ENCODE measurements around the gene SNX3. TPM values are rescaled to one million over a fixed set of nuclear protein-coding genes. Genes with fewer than 3 reads are reported as not detected.

Gene SNX3
- total RNA-seq, 6 donors from 2014 or later: 46.1 to 173 (median 109) TPM

DNA sequence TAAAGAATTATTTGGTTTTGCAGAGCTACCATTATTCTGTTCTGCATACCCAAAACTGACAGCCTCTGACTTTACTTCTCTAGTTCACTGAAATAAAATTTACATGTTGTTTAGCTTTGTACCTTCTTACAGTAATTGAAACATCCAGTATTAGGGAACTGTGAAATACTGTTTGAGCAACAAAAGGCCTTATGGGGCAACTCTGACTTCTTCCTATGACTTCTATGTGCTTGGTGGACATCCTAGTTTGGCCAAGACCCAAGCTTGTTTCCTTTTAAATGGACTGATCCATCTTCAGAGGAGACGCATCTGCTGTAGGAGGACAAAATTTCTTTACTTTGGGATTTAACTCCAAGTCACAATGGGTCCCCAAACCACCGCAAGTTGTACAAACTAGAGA lies 50.3 kb downstream of the SNX3 start:
- DNase-seq: no peak
- no peak for ATAC-seq (ENCODE audit: low FRiP score in 2 of 2)
- Histone ChIP-seq H3K4me3 (no peak overlapping the region), H3K27ac (peak overlapping the region in 2 of 4 donors; percentile 29 to 49), H3K36me3 (peaks cover 0 to 46% (median 5%) of the 10 kb centered on the region in 4 donors), H3K9me3 (no peaks in the 10 kb centered on the region), H3K4me1 (peaks cover 0 to 12% (median 3%) of the 10 kb centered on the region in 4 donors), H3K27me3 (no peaks in the 10 kb centered on the region)
- TF ChIP-seq EP300 (IDR thresholded peaks at IDR 0.05) (no peak), POLR2AphosphoS5 (IDR thresholded peaks at IDR 0.05) (no peak), POLR2A (IDR thresholded peaks at IDR 0.05) (no peak)
- TF ChIP-seq, protein P1, sequence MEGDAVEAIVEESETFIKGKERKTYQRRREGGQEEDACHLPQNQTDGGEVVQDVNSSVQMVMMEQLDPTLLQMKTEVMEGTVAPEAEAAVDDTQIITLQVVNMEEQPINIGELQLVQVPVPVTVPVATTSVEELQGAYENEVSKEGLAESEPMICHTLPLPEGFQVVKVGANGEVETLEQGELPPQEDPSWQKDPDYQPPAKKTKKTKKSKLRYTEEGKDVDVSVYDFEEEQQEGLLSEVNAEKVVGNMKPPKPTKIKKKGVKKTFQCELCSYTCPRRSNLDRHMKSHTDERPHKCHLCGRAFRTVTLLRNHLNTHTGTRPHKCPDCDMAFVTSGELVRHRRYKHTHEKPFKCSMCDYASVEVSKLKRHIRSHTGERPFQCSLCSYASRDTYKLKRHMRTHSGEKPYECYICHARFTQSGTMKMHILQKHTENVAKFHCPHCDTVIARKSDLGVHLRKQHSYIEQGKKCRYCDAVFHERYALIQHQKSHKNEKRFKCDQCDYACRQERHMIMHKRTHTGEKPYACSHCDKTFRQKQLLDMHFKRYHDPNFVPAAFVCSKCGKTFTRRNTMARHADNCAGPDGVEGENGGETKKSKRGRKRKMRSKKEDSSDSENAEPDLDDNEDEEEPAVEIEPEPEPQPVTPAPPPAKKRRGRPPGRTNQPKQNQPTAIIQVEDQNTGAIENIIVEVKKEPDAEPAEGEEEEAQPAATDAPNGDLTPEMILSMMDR (IDR thresholded peaks at IDR 0.05): no peak
- WGBS, 2 donors: 85 to 93% methylated on average over 2 of the region's 2 CpGs

DNA sequence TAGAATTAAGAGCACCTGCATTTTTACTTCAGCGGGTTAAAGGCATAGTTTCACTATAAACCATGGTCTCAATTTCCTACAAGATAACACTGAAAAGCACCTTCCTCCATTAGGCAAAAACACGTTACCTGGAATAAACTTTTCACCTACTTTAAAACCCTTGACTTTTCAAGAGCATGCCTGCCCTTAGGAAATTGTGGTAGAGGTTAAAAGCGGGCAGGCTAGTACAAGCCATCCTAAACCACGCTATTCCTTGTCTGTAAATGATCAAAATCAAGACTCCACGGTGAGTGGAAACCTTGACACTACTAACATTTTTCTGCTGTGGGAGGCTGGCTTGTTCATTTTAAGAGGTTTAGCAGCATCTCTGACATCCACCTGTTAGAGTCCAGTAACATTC lies 51.1 kb downstream of the SNX3 start:
- Histone ChIP-seq H3K9me3 (no peaks in the 10 kb centered on the region), H3K27ac (peak overlapping the region in 2 of 4 donors; percentile 29 to 49), H3K36me3 (peaks cover 0 to 42% (median 4%) of the 10 kb centered on the region in 4 donors), H3K4me3 (no peak overlapping the region), H3K27me3 (no peaks in the 10 kb centered on the region), H3K4me1 (peaks cover 0 to 12% (median 3%) of the 10 kb centered on the region in 4 donors)
- TF ChIP-seq POLR2AphosphoS5 (IDR thresholded peaks at IDR 0.05): no peak
- TF ChIP-seq, protein P1 (IDR thresholded peaks at IDR 0.05): no peak
- no peak for TF ChIP-seq POLR2A (IDR thresholded peaks at IDR 0.05)
- WGBS, 2 donors: 65 to 79% methylated on average over 5 of the region's 5 CpGs
- DNase-seq (no peak), ATAC-seq (ENCODE audit: low FRiP score in 2 of 2) (no peak)

DNA sequence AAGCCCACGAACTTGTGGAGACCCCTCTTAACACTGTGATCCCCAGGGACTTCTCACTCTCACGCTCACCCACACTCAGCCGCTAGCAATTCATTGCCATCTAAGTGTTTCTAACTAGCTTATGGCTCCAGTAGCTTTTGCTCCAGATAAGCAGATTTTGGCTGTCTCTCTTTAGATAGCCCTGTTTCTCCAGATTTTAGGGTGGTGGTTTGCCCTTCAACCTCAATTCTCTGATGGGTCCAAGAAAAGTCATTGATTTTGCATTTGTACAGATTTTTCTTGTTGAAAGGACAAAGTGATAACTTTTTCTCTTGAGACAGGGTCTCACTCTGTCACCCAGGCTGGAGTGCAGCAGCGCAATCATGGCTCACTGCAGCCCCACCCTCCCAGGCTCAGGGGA lies 53.8 kb downstream of the SNX3 start:
- Histone ChIP-seq H3K9me3 (no peaks in the 10 kb centered on the region), H3K4me1 (peaks cover 0 to 12% (median 3%) of the 10 kb centered on the region in 4 donors), H3K36me3 (peaks cover 0 to 25% (median 3%) of the 10 kb centered on the region in 4 donors), H3K4me3 (no peak overlapping the region), H3K27me3 (no peaks in the 10 kb centered on the region), H3K27ac (no peak overlapping the region)
- 94 to 97% methylated on average over 4 of the region's 4 CpGs for WGBS, 2 donors
- TF ChIP-seq, protein P1 (IDR thresholded peaks at IDR 0.05): no peak
- TF ChIP-seq POLR2A (IDR thresholded peaks at IDR 0.05) (no peak), EP300 (IDR thresholded peaks at IDR 0.05) (no peak), POLR2AphosphoS5 (IDR thresholded peaks at IDR 0.05) (no peak)
- DNase-seq: no peak
- no peak for ATAC-seq (ENCODE audit: low FRiP score in 2 of 2)

DNA sequence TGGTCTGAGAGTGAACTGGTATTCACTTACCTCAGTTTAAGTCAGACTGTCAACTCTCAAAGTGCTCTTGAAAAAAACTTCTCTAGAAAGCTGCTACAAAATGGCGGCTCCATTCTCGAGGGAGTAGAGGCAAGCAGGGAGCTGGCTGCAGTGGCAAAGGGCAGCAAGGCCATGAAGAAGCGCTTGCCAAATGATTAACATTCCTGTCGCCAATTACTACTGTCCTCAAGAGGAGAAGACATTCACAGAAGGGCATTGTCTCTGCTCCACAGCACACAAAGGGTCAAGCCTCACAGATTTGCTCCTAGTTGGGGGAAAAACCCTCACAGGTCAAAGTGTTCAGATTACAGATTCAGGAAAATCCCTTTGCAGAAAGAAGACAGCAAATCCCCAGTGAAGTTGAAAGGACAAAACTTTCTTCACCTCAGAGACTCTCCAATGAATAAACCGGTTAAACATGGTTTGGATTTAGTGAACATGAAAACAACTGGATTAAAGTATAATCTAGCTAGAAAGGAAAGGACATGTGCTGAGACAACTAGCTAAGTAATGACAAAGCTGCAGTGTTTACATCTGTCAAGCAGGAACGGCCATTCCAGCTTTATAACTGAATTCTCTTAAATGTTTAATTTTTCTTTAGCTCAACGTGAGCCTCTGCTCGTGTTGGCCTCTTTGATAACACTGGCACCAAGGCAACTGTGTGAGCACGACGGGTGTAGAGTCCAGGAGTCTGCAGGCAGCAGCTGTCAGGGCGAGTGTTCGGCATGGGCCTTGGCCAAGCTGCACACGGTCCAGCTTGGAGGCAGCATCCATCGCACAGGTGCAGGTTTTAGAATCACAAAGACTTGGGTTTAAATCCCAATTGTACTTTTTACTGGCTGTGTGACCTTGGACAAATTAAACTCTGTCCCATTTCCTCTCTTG lies 57.4 kb downstream of the SNX3 start:
- Histone ChIP-seq H3K4me3 (no peak overlapping the region), H3K36me3 (peaks cover 0 to 5% (median 3%) of the 10 kb centered on the region in 4 donors), H3K9me3 (no peaks in the 10 kb centered on the region), H3K4me1 (no peaks in the 10 kb centered on the region), H3K27ac (no peak overlapping the region), H3K27me3 (no peaks in the 10 kb centered on the region)
- 83% methylated on average over 14 of the region's 14 CpGs for WGBS, 2 donors
- DNase-seq: no peak
- TF ChIP-seq EP300 (IDR thresholded peaks at IDR 0.05): no peak
- no peak for TF ChIP-seq POLR2A (IDR thresholded peaks at IDR 0.05)
- TF ChIP-seq, protein P1 (IDR thresholded peaks at IDR 0.05): no peak
- no peak for TF ChIP-seq POLR2AphosphoS5 (IDR thresholded peaks at IDR 0.05)
- ATAC-seq (ENCODE audit: low FRiP score in 2 of 2): no peak
